HG02852 (cell line): ENCODE results near the gene TAOK2.
"Not testable (repeated sequence)": the region's sequence is repeated elsewhere in the genome, so short reads cannot be mapped to it uniquely, and the experiment has no call there.

Experiments
- ATAC-seq: cut with Tn5 transposase; IDR thresholded peaks from one replicate; pipeline ENCODE4 v1.9.1; 2021; ENCODE audit warnings: mild to moderate bottlenecking, moderate library complexity; ENCODE audit not compliant: unreplicated experiment

The TAOK2 gene

DNA sequence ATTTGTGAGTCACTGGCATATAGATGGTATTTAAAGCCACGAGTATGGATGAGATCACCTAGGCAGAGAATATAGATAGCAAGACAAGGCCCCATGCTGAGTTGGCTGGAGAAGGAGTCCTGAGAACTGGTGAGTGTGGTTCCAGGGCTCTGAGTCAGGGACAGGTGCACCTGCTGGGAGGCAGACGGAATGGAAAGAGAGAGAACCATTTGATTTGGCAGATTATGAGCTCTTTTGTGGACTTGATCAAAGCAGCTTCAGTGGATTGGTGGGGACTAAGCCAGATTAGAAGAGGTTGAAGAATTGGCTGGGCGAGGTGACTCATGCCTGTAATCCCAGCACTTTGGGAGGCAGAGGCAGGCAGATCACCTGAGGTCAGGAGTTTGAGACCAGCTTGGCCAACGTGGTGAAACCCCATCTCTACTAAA, 45.1 kb downstream of the TAOK2 start:
- no peak for ATAC-seq

DNA sequence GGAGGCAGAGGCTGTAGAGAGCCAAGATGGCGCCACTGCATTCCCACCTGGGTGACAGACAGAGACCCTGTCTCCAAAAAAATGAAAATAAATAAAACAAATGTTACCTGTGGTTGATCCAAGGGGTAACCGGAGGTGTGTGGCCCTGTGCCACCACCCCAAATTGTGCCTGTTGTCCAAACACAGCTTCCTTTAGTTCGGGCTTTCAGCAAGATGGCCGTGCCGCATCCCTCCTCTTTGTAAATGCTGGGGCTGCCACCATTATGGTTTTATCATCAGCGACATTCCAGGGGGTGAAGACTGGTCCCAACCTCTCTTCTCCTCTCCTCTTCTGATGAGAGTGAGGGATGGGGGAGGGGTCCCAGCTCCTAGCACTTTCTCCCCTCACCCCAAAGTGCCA, 49.2 kb downstream of the TAOK2 start, which contains the start of gene C16orf92:
TSS of gene C16orf92 (plus strand) at position 312 of the 400 bp plus-strand sequence. CDS start 143 bp downstream, outside the sequence.
- ATAC-seq, result no peak

DNA sequence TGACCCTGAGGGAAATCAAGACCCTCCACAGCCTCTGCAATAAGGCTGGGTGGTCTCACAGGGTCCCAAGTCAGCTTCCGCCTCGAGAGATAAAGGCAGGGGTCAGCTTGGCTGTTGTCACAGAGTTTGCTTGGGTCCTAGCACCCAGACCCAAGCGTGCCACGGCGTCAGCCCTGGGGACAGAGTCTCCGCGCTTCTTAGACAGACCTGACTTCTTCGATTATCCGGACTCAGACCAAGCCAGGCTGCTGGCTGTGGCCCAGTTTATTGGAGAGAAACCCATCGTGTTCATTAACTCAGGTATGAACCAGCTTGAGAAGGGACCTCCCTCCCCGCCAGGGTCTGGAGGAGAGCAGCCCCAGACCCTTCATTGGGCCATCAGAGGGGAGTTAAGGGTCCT, 49.9 kb downstream of the TAOK2 start:
- no peak for ATAC-seq

DNA sequence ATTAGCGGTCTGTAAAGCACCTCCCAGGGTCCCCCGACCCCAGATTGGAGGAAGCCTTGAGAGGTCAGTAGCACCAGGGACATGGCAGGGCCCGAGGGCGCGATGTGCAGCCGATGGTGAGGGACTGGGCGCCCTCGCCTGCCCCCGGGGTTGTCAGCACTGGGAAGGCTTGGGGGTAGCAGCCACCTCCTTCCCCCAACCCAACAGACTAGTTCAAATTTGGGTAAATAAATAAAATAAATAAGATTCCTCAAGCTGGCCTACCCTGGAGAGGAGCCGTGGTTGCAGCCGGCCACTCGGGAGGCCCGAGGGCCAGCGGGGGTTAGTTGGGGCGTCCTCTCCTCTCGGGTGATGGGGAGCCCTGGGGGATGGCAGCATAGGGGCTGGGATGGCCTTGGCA, 50.8 kb downstream of the TAOK2 start:
- no peak for ATAC-seq

DNA sequence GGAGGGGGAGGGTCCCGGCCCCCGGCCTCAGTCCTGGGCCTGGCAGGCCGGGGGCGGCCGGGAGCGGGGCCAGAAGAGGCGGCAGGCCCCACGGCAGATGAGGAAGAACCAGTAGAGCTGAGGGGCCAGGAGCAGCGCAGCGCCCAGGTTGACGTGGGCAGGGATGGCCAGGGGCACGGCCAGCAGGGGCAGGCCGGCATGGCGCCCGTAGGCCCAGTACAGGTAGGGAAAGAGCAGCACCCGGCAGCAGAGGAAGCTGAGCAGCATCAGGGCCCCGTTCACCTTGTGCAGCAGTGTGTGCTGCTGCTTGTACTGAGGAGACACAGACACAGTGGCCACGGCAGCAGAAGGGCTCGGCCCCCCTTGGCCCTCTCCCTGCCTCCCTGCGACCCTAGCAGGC, 51.5 kb downstream of the TAOK2 start:
- ATAC-seq, result no peak

DNA sequence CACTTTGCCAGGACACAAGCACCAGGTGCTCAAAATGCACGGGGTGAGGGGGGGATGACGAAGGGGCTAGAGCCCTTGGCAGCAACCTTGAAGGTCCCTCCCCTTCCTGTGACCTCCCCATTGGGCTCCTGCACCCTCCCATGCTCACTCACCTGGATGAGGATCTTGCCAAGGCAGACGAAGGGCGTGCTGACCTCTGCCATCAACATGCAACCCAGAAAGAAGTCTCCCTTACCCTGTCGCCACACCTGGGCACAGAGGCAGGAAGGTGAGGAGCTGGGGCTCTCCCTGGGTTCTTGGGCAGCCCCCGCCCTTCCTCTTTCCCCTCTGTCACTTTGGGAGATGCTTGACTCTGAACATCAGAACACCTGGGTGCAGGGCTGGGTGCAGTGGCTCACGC, 51.9 kb downstream of the TAOK2 start:
- ATAC-seq, result no peak

DNA sequence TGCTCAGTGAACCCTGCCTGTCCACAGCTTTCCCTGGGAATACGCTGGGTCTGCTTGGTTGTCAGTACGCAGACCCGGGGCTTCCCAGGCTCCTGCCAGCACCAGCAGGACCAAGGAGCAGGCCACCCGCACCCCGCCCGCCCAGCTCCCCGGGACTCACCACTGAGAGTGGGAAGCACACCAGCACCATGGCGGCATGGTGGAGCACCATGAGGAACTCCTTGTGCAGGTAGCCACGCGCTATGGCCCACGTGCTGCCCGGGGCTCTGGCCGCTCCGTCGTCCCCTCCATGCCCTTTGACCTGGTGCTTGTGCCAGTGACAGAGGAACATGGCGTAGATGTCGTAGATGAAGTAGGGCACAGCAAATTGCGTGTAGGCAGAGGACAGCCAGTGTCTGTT, 52.8 kb downstream of the TAOK2 start:
- no peak for ATAC-seq

DNA sequence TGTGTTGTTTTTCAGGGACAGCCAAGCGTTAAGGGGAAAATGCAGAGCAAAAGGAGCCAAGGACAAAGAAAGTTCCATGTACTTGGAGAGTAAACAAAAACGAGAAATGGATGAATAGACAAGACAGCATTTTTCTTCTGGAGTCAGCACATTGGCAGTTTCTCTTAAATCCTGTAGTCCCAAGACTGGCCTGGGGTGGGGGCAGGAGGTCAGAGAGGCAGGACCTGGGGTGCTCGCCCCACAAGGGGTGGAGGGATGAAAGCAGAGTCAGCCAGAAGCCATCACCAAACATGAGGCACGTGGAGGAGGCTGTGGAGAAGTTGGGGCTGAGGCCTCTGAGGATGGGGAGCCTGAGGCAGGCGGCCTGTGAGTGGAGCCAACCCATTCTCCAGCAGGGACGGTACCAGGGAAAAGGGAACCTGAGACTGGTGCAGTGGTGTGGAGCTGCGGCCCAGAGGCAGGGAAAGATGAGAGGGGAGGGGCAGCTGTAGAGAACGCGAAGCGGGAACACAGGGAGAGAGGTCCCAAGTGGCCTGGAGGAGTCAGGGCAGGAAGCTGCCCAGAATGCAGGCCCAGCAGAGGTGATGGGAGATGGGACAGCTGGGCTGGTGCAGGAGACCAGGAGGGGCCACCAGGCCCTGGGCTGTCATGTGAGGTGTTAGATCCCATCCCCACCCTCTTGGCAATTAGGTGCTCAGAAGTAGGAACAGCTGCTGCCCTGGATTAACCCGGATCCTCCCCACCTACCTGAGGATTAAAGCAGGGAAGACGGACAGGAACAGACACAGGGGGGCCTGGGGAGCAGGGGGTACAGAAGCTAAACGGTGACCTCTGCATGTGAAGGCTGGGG, 54.1 kb downstream of the TAOK2 start:
- no peak for ATAC-seq

DNA sequence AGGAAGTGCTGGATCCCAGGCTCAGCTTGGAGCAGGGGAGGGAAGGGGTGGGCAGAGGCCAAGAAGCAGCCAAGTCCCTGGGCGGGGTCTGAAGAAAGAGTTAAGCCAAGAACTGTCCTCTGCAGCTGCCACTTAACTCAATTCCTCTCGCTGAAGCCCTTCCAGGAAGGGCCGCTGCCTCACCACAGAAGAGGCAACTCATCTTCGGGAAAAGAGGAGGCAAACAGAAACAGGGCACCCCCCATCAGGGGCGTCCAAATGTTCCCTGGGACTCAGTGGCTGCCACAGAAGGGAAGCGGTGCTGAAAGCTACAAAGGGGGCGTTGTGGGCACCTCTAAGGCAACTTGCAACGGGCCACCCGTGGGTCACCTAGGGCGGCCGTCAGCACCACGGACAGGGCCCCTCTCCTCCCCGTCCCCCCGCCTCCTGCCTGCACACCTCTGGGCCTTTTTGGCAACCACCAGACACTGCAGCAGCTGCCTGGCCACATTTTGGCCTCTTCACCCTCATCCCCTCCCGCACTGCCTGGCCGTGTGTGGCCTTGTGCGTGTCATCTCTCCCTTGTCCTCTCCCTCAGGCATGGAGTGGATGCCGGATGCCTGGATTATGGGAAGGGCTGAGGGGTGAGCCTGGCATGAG, 54.9 kb downstream of the TAOK2 start:
- no peak for ATAC-seq

DNA sequence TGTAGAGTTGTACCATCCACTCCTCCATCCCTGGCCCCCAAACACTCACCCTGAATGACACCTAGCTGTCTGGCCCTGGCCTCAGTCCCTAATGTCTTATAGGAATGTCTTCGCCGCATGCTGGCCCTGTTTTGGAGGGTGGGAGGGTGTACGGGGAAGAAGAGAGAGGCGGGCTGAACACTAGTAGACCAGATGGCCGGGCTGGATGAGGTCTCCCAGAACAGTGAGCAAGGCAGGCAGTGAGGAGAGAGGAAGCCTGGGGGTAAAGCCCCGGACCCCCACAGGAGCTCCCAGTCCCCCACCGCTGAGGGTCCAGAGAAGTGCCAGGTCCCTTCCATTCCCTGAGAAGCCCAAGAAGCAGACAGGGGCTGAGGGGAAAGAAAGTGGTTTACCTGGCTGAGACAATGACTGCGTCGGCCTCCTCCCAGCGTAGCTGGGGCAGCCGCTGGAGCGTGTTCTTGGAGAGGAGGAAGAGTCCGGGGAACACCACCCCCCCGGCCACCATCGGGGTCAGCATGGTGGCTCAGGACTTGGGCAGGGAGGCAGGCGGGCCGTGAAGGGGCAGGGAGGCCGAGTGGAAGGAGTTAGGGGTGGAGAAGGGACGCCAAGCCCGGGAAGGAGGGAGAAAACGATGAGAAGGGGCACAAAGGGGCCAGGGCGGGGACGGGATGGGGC, 56.5 kb downstream of the TAOK2 start:
- no peak for ATAC-seq

DNA sequence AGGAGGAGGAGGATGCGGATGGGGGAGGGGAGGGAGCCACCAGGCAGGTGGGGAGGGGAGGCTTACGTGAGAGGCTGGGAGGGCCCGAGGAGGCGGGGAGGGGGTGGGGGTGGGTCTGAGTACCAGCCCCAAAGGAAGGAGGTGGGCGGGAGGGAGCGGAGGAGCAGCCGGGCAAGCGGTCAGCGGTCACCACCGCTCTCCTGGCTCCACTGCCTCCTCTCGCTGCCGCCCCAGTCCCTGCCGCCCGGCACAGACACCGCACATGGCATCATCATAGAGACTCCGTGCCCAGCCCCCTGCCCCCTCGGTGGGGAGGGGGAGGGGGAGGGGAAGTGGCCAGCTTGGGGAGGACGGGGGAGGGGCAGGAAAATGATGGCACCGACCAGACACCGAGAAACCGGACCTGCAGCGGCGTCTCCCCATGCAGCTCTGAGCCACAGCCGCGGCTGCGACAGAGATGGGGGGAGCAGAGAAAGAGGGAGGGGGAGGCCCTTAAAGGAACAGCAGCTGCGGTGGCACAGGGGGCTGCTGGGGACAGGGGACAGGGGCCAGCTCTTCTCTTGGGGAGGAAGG, 57.3 kb downstream of the TAOK2 start, which contains the start of gene TLCD3B:
TSS of gene TLCD3B (minus strand) at position 431 of the 573 bp plus-strand sequence. CDS start 744 bp downstream, outside the sequence.
- no peak for ATAC-seq

DNA sequence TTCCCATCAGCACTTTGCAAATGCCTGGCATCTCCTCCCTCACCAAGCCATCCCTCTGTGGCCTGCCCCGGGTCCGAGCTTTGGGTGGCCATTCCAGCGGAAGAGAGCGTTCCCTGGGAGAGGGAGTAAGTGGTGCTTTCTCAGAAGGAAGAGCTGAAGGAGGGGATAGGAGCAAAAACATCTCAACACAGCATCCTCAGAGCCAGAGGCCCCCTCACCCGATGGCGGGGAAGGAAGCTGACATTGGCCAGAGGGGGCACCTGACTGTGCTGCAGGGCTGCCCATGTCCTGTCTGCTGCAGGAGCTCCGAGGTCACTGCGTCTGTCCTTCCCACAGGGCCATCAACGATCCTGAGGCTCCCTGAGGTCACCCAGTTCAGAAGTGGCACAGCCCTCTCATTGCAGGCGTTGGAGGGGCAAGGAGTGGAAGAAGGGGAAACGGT, 57.8 kb downstream of the TAOK2 start:
- ATAC-seq, result no peak

DNA sequence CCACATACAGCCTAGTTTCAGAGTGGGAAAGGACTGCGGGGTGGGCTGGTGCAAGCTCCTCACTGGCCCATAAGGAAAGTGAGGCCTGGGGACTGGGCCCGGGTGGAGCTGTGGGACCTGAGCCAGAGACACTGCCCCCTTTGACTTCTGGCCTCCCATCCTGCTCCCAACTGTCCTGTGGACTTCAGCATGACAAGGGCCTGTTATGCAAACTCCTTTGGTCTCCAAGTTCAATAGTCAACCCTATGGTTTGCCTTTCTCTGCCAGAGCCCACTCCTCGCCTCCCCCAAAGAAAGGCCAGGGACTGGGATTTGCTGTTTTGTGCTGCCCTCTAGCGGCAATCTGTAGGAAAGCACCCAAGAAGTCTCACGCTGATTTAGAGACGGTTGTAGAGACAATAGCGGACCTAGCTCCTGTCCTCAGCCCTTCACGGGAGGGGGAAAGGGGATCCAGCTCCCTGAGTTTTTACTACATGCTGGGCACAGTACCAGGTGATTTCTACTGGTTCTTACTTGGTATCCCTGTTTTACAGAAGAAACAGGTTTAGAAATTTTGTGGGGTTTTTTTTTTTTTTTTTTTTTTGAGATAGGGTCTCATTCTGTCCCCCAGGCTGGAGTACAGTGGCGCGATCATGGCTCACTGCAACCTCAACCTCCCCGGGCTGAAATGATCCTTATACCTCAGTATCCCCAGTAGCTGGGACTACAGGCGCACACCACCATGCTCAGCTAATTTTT, 58.6 kb downstream of the TAOK2 start:
- ATAC-seq, result no peak

DNA sequence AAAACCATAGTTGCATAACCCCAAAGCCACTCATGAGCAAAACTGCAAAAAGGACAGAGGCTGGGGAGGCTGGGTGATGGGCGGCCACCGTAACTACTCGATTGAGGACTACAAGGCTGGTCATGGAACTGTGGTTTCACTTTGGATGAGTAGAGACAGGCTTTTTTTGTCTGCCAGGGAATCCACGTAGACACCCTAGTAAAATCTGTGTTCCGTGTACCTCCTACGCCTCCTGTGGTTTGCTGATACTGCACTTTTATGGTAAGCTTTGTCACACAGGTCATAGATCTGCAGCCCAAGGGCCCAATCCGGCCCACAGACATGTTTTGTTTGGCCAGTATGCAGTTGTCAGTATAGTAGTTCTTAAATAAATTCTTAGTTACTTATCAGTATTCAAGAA, 59.6 kb downstream of the TAOK2 start:
- ATAC-seq, result no peak

DNA sequence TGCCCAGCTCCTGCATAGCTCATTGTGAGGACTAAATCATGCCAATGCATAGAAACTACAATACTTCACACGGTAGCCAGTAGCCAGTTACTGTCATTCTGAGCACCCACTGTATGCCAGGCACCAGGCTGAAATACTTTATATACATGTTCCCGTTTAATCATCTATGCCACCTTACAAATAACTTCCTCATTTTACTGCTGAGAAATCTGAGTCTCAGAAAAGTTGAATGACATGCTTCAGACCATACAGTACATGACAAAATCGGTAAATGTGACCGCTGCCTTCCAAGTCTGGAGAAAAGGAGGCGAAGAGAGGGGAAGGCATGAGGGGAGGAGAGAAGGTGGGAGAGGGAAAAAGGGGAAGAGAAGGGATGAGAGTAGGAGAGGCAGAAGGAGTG, 66.6 kb downstream of the TAOK2 start:
- ATAC-seq, result no peak

DNA sequence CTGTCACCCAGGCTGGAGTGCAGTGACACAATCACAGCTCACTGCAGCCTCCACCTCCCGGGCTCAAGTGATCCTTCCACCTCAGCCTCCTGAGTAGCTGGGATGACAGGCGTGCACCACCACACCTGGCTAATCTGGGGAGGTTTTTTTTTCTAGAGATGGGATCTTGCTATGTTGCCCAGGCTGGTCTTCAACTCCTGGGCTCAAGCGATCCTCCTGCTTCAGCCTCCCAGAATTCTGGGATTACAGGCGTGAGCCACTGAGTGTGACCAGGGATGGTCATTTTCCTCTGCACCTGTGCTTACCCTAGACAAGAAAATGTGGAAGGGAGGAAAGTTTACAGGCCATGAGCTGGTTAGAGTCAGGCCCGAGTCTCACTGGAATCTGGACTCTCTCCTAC, 67.0 kb downstream of the TAOK2 start:
- not testable (repeated sequence) for ATAC-seq

DNA sequence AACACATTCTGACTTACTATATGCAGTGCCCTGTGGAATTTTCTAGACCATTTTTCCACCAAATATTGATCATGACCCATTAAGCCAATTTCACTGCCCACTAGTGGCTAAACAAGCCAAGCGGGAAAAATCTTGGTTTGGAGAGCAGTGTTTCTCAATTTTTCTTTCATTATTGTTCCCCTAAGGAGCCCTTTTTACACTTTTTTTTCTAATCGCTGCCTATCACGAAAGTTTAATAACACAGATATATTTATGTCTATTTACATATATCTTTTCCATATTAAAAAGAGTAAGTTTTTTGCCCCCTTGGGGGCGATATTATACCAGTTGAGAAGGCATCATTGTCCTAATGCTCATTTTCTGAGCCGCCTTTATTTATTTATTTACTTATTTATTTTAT, 68.2 kb downstream of the TAOK2 start:
- ATAC-seq, result no peak
